H1 (cell line): ENCODE results near the gene STX18. TPM values are rescaled to one million over a fixed set of nuclear protein-coding genes. Genes with fewer than 3 reads are reported as not detected.

Source experiments
- EP300 ChIP-seq, 2 experiments: IDR thresholded peaks; 1 replicate in 1 of 2; 2 replicates in 1 of 2; pipeline ENCODE4 v1.6.1; 2011 to 2012; ENCODE audit warnings: low read depth in 2 of 2, low read length in 2 of 2, mild to moderate bottlenecking in 2 of 2, borderline replicate concordance in 1 of 2, inconsistent platforms in 1 of 2, moderate library complexity in 1 of 2
- PHF8 ChIP-seq: fragments of 200-600 bp; sonication (generic); conservative IDR thresholded peaks from 2 replicates; pipeline ENCODE4 v1.7.1; 2012; ENCODE audit warnings: low read depth, mild to moderate bottlenecking, inconsistent platforms, low read length, moderate library complexity
- polyA plus RNA-seq, 7 experiments: library from polyadenylated mRNA; depleted of rRNA in 3 of 7; stranded (reverse) in 5 of 7; unstranded in 2 of 7; fragments of >200 nt in 5 of 7; fragments of 200-250 nt in 2 of 7; gene quantifications; 1 replicate in 5 of 7; 2 replicates in 1 of 7; 4 replicates in 1 of 7; pipeline versions ENCODE4 v1.2.1 to v1.2.3, GENCODE V29; 2011 to 2013; ENCODE audit warnings: missing spikeins in 2 of 7, mixed read lengths in 2 of 7
- total RNA-seq: library from RNA; stranded (reverse); fragmentation: NEBNext Ultra II Directional; extraction: Animal tissue kit (Norgen Biotek cat#: 25700); gene quantifications from 2 replicates; pipeline ENCODE4 v1.2.1, GENCODE V29; 2021
- TF ChIP-seq, protein P1 (sequence below): fragments of 300-600 bp; sonication (generic); IDR thresholded peaks from 2 replicates; pipeline ENCODE4 v1.7.1; 2012; ENCODE audit warnings: low read length, moderate library complexity, mild to moderate bottlenecking, inconsistent platforms; ENCODE audit not compliant: insufficient replicate concordance
- TF ChIP-seq, protein P2 (sequence below): IDR thresholded peaks from 2 replicates; pipeline ENCODE4 v1.6.1; 2012; ENCODE audit warnings: inconsistent platforms

The STX18 gene
- total and polyA plus RNA-seq, 2 of the 8 experiments (the other 6 are each of a cell fraction or from before 2014, with no cell fraction given): 14.6 to 18.3 TPM

- TF ChIP-seq, protein P1, sequence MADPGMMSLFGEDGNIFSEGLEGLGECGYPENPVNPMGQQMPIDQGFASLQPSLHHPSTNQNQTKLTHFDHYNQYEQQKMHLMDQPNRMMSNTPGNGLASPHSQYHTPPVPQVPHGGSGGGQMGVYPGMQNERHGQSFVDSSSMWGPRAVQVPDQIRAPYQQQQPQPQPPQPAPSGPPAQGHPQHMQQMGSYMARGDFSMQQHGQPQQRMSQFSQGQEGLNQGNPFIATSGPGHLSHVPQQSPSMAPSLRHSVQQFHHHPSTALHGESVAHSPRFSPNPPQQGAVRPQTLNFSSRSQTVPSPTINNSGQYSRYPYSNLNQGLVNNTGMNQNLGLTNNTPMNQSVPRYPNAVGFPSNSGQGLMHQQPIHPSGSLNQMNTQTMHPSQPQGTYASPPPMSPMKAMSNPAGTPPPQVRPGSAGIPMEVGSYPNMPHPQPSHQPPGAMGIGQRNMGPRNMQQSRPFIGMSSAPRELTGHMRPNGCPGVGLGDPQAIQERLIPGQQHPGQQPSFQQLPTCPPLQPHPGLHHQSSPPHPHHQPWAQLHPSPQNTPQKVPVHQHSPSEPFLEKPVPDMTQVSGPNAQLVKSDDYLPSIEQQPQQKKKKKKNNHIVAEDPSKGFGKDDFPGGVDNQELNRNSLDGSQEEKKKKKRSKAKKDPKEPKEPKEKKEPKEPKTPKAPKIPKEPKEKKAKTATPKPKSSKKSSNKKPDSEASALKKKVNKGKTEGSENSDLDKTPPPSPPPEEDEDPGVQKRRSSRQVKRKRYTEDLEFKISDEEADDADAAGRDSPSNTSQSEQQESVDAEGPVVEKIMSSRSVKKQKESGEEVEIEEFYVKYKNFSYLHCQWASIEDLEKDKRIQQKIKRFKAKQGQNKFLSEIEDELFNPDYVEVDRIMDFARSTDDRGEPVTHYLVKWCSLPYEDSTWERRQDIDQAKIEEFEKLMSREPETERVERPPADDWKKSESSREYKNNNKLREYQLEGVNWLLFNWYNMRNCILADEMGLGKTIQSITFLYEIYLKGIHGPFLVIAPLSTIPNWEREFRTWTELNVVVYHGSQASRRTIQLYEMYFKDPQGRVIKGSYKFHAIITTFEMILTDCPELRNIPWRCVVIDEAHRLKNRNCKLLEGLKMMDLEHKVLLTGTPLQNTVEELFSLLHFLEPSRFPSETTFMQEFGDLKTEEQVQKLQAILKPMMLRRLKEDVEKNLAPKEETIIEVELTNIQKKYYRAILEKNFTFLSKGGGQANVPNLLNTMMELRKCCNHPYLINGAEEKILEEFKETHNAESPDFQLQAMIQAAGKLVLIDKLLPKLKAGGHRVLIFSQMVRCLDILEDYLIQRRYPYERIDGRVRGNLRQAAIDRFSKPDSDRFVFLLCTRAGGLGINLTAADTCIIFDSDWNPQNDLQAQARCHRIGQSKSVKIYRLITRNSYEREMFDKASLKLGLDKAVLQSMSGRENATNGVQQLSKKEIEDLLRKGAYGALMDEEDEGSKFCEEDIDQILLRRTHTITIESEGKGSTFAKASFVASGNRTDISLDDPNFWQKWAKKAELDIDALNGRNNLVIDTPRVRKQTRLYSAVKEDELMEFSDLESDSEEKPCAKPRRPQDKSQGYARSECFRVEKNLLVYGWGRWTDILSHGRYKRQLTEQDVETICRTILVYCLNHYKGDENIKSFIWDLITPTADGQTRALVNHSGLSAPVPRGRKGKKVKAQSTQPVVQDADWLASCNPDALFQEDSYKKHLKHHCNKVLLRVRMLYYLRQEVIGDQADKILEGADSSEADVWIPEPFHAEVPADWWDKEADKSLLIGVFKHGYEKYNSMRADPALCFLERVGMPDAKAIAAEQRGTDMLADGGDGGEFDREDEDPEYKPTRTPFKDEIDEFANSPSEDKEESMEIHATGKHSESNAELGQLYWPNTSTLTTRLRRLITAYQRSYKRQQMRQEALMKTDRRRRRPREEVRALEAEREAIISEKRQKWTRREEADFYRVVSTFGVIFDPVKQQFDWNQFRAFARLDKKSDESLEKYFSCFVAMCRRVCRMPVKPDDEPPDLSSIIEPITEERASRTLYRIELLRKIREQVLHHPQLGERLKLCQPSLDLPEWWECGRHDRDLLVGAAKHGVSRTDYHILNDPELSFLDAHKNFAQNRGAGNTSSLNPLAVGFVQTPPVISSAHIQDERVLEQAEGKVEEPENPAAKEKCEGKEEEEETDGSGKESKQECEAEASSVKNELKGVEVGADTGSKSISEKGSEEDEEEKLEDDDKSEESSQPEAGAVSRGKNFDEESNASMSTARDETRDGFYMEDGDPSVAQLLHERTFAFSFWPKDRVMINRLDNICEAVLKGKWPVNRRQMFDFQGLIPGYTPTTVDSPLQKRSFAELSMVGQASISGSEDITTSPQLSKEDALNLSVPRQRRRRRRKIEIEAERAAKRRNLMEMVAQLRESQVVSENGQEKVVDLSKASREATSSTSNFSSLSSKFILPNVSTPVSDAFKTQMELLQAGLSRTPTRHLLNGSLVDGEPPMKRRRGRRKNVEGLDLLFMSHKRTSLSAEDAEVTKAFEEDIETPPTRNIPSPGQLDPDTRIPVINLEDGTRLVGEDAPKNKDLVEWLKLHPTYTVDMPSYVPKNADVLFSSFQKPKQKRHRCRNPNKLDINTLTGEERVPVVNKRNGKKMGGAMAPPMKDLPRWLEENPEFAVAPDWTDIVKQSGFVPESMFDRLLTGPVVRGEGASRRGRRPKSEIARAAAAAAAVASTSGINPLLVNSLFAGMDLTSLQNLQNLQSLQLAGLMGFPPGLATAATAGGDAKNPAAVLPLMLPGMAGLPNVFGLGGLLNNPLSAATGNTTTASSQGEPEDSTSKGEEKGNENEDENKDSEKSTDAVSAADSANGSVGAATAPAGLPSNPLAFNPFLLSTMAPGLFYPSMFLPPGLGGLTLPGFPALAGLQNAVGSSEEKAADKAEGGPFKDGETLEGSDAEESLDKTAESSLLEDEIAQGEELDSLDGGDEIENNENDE: no peak
- TF ChIP-seq PHF8: no peak
- no peak for TF ChIP-seq EP300 (IDR thresholded peaks at IDR 0.05; ENCODE audit: borderline replicate concordance in 1 of 2, low read depth in 2 of 2, low read length in 2 of 2)
- TF ChIP-seq, protein P2, sequence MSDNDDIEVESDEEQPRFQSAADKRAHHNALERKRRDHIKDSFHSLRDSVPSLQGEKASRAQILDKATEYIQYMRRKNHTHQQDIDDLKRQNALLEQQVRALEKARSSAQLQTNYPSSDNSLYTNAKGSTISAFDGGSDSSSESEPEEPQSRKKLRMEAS: peak; percentile 53; the same call in 1 of the 2 replicates
- TF ChIP-seq, all 59 proteins: peak for 2
These were observed 115.2 kb downstream of the STX18 start (continued) for GRCh38 chr4:4426511-4427120.
